ENCODE results near the gene CXCL6.

Gene CXCL6

DNA sequence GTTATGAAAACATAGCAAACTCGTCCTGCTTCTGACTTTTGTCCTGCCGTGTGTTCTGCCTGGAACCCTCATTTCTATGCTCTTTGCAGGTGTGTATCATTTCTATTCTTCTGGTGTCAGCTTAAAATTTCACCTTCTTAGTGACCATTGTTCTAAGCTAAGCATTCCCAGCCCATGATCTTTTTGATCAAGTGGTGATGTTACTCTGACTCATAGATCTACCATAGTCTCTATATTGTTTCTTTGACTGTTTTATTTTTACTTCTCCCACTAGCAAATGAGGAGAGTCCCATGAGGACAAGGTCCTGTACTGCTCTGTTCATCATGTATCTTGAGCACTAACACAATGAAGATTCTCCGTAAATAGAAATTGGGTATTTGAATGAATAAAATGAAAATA is 14.1 kb upstream of the CXCL6 start:
- Mint-ChIP-seq H3K9me3 (peaks cover 14% of the 10 kb centered on the region), H3K36me3 (ENCODE audit: insufficient read depth) (peaks cover 2% of the 10 kb centered on the region), H3K27me3 (no peaks in the 10 kb centered on the region), H3K4me3 (no peak overlapping the region), H3K4me1 (no peaks in the 10 kb centered on the region), H3K27ac (ENCODE audit: low read depth) (no peak overlapping the region)
- ATAC-seq (replicated peaks; ENCODE audit: extremely low read depth, poor library complexity, severe bottlenecking) (no peak), DNase-seq (ENCODE audit: low spot score in 2 of 2) (no peak)

GRCh38 chr4:73822812-73823504 is 13.5 kb upstream of the CXCL6 start:
- no peak for DNase-seq (ENCODE audit: low spot score in 2 of 2)

GRCh38 chr4:73823760-73824159 is 12.7 kb upstream of the CXCL6 start:
- Mint-ChIP-seq H3K9me3 (peaks cover 7% of the 10 kb centered on the region), H3K27ac (ENCODE audit: low read depth) (no peak overlapping the region), H3K36me3 (ENCODE audit: insufficient read depth) (peaks cover 2% of the 10 kb centered on the region), H3K27me3 (no peaks in the 10 kb centered on the region), H3K4me1 (no peaks in the 10 kb centered on the region), H3K4me3 (no peak overlapping the region)
- ATAC-seq (replicated peaks; ENCODE audit: extremely low read depth, poor library complexity, severe bottlenecking) (no peak), DNase-seq (ENCODE audit: low spot score in 2 of 2) (no peak)

More at GRCh38 chr4:73822812-73823504, 13.5 kb upstream of the CXCL6 start:
- H3K27me3 Mint-ChIP-seq, result no peaks in the 10 kb centered on the region
- H3K4me3 Mint-ChIP-seq, result no peak overlapping the region
- H3K9me3 Mint-ChIP-seq, result peaks cover 9% of the 10 kb centered on the region
- H3K36me3 Mint-ChIP-seq (ENCODE audit: insufficient read depth), result peaks cover 2% of the 10 kb centered on the region
- H3K27ac Mint-ChIP-seq (ENCODE audit: low read depth), result no peak overlapping the region
- ATAC-seq (replicated peaks; ENCODE audit: extremely low read depth, poor library complexity, severe bottlenecking), result no peak
- no peaks in the 10 kb centered on the region for H3K4me1 Mint-ChIP-seq

GRCh38 chr4:73828956-73829355 is 7.5 kb upstream of the CXCL6 start:
- DNase-seq (ENCODE audit: low spot score in 2 of 2) (no peak), ATAC-seq (replicated peaks; ENCODE audit: extremely low read depth, poor library complexity, severe bottlenecking) (no peak)
- no peak overlapping the region for H3K27ac Mint-ChIP-seq (ENCODE audit: low read depth)
- no peaks in the 10 kb centered on the region for H3K9me3 Mint-ChIP-seq
- peaks cover 2% of the 10 kb centered on the region for H3K36me3 Mint-ChIP-seq (ENCODE audit: insufficient read depth)
- H3K27me3 Mint-ChIP-seq, result no peaks in the 10 kb centered on the region
- H3K4me1 Mint-ChIP-seq, result no peaks in the 10 kb centered on the region
- H3K4me3 Mint-ChIP-seq, result no peak overlapping the region

DNA sequence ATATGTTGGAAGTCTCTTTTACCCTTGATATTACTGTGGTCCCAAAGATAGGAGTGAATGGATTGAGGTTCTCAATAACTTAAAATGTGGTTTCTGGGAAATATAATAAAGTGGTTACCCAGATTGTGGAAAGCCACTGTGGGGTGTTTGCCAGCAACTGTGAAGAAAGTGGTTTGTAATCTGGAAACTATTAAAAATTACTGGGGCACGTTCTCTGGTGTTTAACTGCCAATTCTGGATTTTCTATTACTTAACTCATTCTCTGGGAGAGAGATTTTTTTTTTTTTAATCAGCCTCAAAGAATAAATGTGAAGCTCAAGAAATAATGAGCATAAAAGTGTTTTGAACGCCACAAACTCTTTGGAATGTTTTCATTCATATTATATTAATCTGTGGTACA is 4.9 kb upstream of the CXCL6 start:
- Mint-ChIP-seq H3K4me3 (no peak overlapping the region), H3K36me3 (ENCODE audit: insufficient read depth) (no peaks in the 10 kb centered on the region), H3K4me1 (no peaks in the 10 kb centered on the region), H3K27ac (ENCODE audit: low read depth) (no peak overlapping the region), H3K9me3 (no peaks in the 10 kb centered on the region), H3K27me3 (no peaks in the 10 kb centered on the region)
- ATAC-seq (replicated peaks; ENCODE audit: extremely low read depth, poor library complexity, severe bottlenecking), result no peak
- DNase-seq (ENCODE audit: low spot score in 2 of 2), result no peak

GRCh38 chr4:73832651-73833237 is 3.7 kb upstream of the CXCL6 start:
- Mint-ChIP-seq H3K36me3 (ENCODE audit: insufficient read depth) (no peaks in the 10 kb centered on the region), H3K27ac (ENCODE audit: low read depth) (no peak overlapping the region), H3K9me3 (no peaks in the 10 kb centered on the region), H3K4me1 (no peaks in the 10 kb centered on the region), H3K27me3 (no peaks in the 10 kb centered on the region), H3K4me3 (no peak overlapping the region)
- DNase-seq (ENCODE audit: low spot score in 2 of 2) (no peak), ATAC-seq (replicated peaks; ENCODE audit: extremely low read depth, poor library complexity, severe bottlenecking) (no peak)

GRCh38 chr4:73839071-73839470 is 2.6 kb downstream of the CXCL6 start:
- no peaks in the 10 kb centered on the region for H3K36me3 Mint-ChIP-seq (ENCODE audit: insufficient read depth)
- DNase-seq (ENCODE audit: low spot score in 2 of 2) (no peak), ATAC-seq (replicated peaks; ENCODE audit: extremely low read depth, poor library complexity, severe bottlenecking) (no peak)
- H3K27me3 Mint-ChIP-seq, result no peaks in the 10 kb centered on the region
- H3K9me3 Mint-ChIP-seq, result no peaks in the 10 kb centered on the region
- H3K4me3 Mint-ChIP-seq, result no peak overlapping the region
- no peaks in the 10 kb centered on the region for H3K4me1 Mint-ChIP-seq
- no peak overlapping the region for H3K27ac Mint-ChIP-seq (ENCODE audit: low read depth)

DNA sequence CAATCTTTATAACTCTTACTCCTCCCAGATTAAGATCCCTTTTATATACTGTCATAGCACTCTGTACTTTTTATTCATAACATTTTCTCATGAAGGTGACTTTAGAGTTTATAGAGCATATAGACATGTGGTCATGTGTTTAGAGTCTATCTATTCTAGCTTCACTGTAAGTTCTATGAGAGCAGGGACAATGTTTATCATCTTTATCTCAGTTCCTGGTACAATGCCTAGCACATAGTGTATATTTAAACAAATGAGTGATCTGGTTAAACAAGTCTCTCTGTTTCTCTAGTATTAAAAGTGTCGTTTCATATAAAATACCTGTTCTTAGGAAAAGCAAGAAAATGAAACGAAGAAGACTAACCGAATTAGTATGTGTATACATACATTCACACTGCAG is 3.2 kb downstream of the CXCL6 start:
- no peaks in the 10 kb centered on the region for H3K36me3 Mint-ChIP-seq (ENCODE audit: insufficient read depth)
- no peaks in the 10 kb centered on the region for H3K4me1 Mint-ChIP-seq
- no peak overlapping the region for H3K4me3 Mint-ChIP-seq
- no peak overlapping the region for H3K27ac Mint-ChIP-seq (ENCODE audit: low read depth)
- DNase-seq (ENCODE audit: low spot score in 2 of 2) (no peak), ATAC-seq (replicated peaks; ENCODE audit: extremely low read depth, poor library complexity, severe bottlenecking) (no peak)
- H3K9me3 Mint-ChIP-seq, result no peaks in the 10 kb centered on the region
- no peaks in the 10 kb centered on the region for H3K27me3 Mint-ChIP-seq

DNA sequence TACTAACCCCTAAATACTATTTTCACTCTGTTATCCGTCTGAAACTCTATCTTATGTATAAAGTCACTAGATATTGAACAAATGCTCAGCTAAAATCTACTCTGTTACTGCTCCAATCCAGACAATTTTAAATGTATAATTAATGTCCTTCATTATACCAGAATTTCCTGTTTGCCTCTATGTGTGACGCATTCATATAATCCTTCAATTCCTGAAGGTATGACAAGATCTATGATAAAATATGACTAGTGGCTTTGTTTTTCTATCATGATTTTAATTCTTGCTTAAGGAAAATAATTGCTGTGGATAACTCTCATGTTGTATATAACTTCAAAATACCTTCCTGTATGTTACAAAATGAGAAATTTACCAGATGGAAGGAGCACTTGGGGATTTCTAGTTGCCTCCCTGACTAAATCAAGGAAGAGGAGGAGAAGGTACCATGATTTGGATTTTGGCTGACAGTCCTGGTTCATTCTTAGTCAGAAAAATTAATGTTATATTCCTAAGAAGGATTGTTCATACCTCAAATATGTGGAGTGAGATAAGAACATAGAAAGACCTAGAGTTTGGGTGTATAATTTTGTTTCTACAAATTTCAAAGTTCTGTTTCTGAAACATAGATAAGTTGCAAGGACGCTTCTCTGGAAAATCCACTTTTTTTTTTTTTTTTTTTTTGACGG is 4.9 kb downstream of the CXCL6 start:
- Mint-ChIP-seq H3K9me3 (no peaks in the 10 kb centered on the region), H3K27ac (ENCODE audit: low read depth) (no peak overlapping the region), H3K4me1 (no peaks in the 10 kb centered on the region), H3K27me3 (no peaks in the 10 kb centered on the region), H3K36me3 (ENCODE audit: insufficient read depth) (no peaks in the 10 kb centered on the region), H3K4me3 (no peak overlapping the region)
- ATAC-seq (replicated peaks; ENCODE audit: extremely low read depth, poor library complexity, severe bottlenecking), result no peak
- no peak for DNase-seq (ENCODE audit: low spot score in 2 of 2)

DNA sequence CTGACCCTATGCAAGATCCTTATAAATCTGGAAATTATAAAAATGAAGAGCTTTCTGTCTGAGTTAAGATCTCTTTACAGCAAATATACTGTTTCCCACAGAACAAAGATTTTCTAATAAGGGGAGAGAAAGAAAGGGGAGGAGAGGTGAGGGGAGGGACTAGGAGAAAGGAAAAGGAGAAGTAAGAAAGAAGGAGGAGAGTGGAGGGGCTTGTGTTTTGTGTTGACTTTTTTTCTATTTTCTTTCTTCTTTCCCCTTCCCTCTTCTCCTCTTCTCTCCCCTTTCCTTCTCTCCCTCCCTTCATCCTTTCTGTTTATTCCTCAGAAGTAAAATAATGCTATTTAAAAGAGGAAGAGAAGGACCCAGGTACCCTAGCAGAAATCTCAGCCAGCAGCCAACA is 6.2 kb downstream of the CXCL6 start:
- Mint-ChIP-seq H3K4me3 (no peak overlapping the region), H3K27ac (ENCODE audit: low read depth) (no peak overlapping the region), H3K27me3 (no peaks in the 10 kb centered on the region), H3K4me1 (no peaks in the 10 kb centered on the region), H3K9me3 (no peaks in the 10 kb centered on the region), H3K36me3 (ENCODE audit: insufficient read depth) (no peaks in the 10 kb centered on the region)
- ATAC-seq (replicated peaks; ENCODE audit: extremely low read depth, poor library complexity, severe bottlenecking), result no peak
- no peak for DNase-seq (ENCODE audit: low spot score in 2 of 2)

DNA sequence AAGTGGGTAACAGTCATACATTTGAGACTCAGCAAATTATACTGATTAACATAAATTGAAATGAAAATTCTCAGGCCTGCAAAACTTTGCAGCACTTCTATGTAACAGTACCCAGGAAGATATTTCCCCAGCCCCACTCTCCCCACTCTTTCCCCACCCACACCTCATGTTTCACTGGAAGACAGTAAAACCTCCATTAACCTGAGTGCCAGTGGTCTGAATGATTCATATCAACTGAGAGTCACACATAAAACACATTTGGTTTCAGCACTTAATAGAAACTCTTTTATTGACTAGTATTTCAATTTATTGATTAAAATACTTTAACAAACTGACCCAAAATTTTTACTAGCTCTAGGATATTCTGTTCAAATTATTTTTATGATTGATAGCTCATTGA is 6.9 kb downstream of the CXCL6 start:
- Mint-ChIP-seq H3K4me3 (no peak overlapping the region), H3K9me3 (no peaks in the 10 kb centered on the region), H3K36me3 (ENCODE audit: insufficient read depth) (no peaks in the 10 kb centered on the region), H3K4me1 (no peaks in the 10 kb centered on the region), H3K27ac (ENCODE audit: low read depth) (no peak overlapping the region), H3K27me3 (no peaks in the 10 kb centered on the region)
- ATAC-seq (replicated peaks; ENCODE audit: extremely low read depth, poor library complexity, severe bottlenecking) (no peak), DNase-seq (ENCODE audit: low spot score in 2 of 2) (no peak)

DNA sequence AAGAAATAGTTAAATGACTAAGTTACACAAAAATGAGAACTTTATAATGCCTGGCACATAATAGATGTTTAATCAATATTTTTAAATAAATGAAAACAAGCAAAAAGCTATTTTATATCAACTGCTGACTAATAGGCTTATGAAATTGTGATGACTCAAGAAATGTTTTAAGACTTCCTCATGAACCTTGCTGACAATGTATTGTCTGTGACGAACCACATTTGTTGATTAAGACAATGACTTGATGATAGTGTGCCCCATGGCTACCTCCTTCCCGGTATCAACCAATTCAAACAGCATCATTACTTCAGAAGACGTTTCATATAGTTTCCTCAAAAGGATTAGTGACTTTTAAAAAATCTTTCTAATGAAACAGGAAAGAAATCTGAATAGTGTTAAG is 7.9 kb downstream of the CXCL6 start:
- Mint-ChIP-seq H3K4me3 (no peak overlapping the region), H3K9me3 (no peaks in the 10 kb centered on the region), H3K36me3 (ENCODE audit: insufficient read depth) (no peaks in the 10 kb centered on the region), H3K27ac (ENCODE audit: low read depth) (no peak overlapping the region), H3K27me3 (no peaks in the 10 kb centered on the region), H3K4me1 (no peaks in the 10 kb centered on the region)
- DNase-seq (ENCODE audit: low spot score in 2 of 2) (no peak), ATAC-seq (replicated peaks; ENCODE audit: extremely low read depth, poor library complexity, severe bottlenecking) (no peak)

- Mint-ChIP-seq H3K27me3 (no peaks in the 10 kb centered on the region), H3K4me1 (no peaks in the 10 kb centered on the region), H3K9me3 (no peaks in the 10 kb centered on the region), H3K36me3 (ENCODE audit: insufficient read depth) (no peaks in the 10 kb centered on the region), H3K27ac (ENCODE audit: low read depth) (no peak overlapping the region), H3K4me3 (no peak overlapping the region)
- no peak for ATAC-seq (replicated peaks; ENCODE audit: extremely low read depth, poor library complexity, severe bottlenecking)
- no peak for DNase-seq (ENCODE audit: low spot score in 2 of 2)
Measured at GRCh38 chr4:73844806-73845205, 8.3 kb downstream of the CXCL6 start.
